ENCODE measurements around the gene LY6G6F.

GRCh38 chr6:31730631-31731086 lies 24.0 kb downstream of the LY6G6F start:
- TF ChIP-seq POLR2A (IDR thresholded peaks at IDR 0.05) = no peak
- TF ChIP-seq CTCF (IDR thresholded peaks at IDR 0.05) = no peak
- no peak for TF ChIP-seq POLR2AphosphoS5 (IDR thresholded peaks at IDR 0.05)
